Activated CD4-positive, alpha-beta T cell treated with anti-CD3 and anti-CD28 coated beads, Interleukin-2, amount 10 ng/mL, durations not matched to agents 24 days and 14 days (primary cell): ENCODE data around the gene SPATA2L. TPM values are rescaled to one million over a fixed set of nuclear protein-coding genes. Genes with fewer than 3 reads are reported as not detected.
"Not testable (repeated sequence)": the region's sequence is repeated elsewhere in the genome, so short reads cannot be mapped to it uniquely, and the experiment has no call there.

Experiments used
- DNase-seq: peaks from one replicate; pipeline ENCODE4 v3.0.0; 2022
- H3K27ac Mint-ChIP-seq: one replicate; pipeline ENCODE4 v1.8.0; 2022; ENCODE audit warnings: mild to moderate bottlenecking, mixed read lengths
- H3K27me3 Mint-ChIP-seq: one replicate; pipeline ENCODE4 v1.8.0; 2022; ENCODE audit warnings: mixed read lengths
- H3K36me3 Mint-ChIP-seq: one replicate; pipeline ENCODE4 v1.8.0; 2022; ENCODE audit warnings: low read depth, mild to moderate bottlenecking, mixed read lengths
- H3K4me1 Mint-ChIP-seq: one replicate; pipeline ENCODE4 v1.8.0; 2021; ENCODE audit warnings: mixed read lengths
- H3K4me3 Mint-ChIP-seq: one replicate; pipeline ENCODE4 v1.8.0; 2022; ENCODE audit warnings: mild to moderate bottlenecking, moderate library complexity, mixed read lengths
- H3K9me3 Mint-ChIP-seq: one replicate; pipeline ENCODE4 v1.8.0; 2021; ENCODE audit warnings: mixed read lengths
- intact Hi-C: fragments of 100-400 bp; cut with micrococcal nuclease; formaldehyde crosslinking; loops from one replicate; pipeline ENCODE4 v1.15.1; 2023
- total RNA-seq: library from RNA; stranded (reverse); gene quantifications from 2 replicates; pipeline ENCODE4 v1.2.3, GENCODE V29; 2022

The SPATA2L gene
- total RNA-seq, 1 donor from 2014 or later, result 12.8 TPM

DNA sequence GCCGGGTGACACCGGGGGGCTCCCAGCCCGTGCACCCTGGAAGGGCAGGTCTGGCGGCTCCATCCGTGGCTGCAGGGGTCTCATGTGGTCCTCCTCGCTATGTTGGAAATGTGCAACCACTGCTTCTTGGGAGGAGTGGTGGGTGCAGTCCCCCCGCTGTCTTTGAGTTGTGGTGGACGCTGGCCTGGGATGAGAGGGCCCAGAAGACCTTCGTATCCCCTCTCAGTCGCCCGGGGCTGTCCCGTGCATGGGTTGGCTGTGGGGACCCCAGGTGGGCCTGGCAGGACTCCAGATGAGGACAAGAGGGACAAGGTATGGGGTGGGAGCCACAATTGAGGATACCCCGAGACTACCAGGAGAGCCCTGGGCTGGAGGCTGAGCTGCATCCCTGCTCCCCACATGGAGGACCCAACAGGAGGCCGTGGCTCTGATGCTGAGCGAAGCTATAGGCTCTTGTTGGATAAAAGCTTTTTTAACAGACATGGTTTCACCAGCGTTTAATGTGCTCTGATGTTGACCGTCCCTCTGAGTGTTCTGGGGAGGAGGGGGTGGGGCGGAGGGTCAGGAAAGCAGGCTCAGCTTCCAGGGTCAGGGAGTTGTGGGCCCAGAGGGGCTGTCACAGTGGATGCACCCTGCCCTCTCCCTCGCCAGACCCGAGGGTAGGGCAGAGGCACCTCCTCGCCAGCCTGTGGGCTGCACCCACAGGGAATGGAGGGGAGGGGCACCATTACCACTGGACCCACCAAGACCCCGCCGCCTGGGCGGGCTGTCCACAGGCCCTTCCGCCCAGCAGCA, 5.4 kb downstream of the SPATA2L start:
- intact Hi-C loops, result no loop called here
- no peaks in the 10 kb centered on the region for H3K9me3 Mint-ChIP-seq

DNA sequence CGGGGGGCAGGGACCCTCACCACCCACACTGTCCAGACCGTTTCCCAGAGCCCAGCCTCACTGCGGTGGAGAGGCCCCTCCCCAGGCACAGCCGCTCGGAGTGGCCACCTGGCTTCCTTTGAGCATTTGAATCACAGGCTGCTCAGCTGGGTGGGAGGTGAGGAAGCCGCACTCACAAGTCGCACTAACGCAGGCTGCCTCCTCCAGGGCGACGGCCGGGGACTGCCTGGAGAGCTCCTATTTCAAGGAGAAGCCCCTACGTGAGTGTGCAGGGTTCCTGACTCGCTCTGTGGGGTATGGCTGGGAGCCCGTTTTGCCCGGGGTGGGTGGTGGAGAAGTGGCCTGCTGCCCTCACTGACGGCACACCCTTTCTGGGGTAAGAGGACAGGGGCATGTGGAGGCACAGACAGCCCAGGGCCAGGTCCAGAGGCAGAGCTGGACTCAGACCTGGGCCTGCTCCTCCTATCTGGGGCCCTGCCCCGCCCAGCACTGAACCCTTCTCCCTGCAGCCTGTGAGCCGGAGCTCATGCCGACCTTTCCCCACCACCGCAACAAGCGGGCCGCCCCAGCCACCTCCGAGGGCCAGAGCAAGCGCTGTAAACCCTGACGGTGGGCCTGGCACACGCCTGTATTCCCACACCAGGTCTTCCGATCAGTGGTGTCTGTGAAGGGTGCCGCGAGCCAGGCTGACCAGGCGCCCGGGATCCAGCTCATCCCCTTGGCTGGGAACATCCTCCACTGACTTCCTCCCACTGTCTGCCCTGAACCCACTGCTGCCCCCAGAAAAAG, 6.2 kb downstream of the SPATA2L start:
- no peak for DNase-seq
- H3K27me3 Mint-ChIP-seq, result no peaks in the 10 kb centered on the region
- H3K4me1 Mint-ChIP-seq, result peaks cover 9% of the 10 kb centered on the region
- intact Hi-C loops, result no loop called here
- H3K4me3 Mint-ChIP-seq, result no peak overlapping the region
- H3K27ac Mint-ChIP-seq, result no peak overlapping the region
- peaks cover 32% of the 10 kb centered on the region for H3K36me3 Mint-ChIP-seq
- no peaks in the 10 kb centered on the region for H3K9me3 Mint-ChIP-seq

More for the DNA sequence above, 5.4 kb downstream of the SPATA2L start:
- no peak for DNase-seq
- H3K27ac Mint-ChIP-seq, result no peak overlapping the region
- H3K4me1 Mint-ChIP-seq, result peaks cover 9% of the 10 kb centered on the region
- no peak overlapping the region for H3K4me3 Mint-ChIP-seq
- H3K27me3 Mint-ChIP-seq, result no peaks in the 10 kb centered on the region
- peaks cover 27% of the 10 kb centered on the region for H3K36me3 Mint-ChIP-seq

DNA sequence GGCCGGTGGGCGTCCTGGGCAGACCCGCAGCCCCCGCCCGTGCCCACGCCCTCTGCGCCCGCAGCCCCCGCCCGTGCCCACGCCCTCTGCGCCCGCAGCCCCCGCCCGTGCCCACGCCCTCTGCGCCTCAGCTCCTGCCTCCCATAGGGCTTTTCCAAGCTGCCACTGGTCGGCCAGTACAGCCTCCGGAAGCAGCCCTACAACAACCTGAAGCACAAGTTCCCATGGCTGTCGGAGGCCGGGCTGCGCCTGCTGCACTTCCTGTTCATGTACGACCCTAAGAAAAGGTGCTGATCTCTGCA, 6.8 kb downstream of the SPATA2L start:
- DNase-seq, result not testable (repeated sequence)
- peaks cover 34% of the 10 kb centered on the region for H3K36me3 Mint-ChIP-seq

DNA sequence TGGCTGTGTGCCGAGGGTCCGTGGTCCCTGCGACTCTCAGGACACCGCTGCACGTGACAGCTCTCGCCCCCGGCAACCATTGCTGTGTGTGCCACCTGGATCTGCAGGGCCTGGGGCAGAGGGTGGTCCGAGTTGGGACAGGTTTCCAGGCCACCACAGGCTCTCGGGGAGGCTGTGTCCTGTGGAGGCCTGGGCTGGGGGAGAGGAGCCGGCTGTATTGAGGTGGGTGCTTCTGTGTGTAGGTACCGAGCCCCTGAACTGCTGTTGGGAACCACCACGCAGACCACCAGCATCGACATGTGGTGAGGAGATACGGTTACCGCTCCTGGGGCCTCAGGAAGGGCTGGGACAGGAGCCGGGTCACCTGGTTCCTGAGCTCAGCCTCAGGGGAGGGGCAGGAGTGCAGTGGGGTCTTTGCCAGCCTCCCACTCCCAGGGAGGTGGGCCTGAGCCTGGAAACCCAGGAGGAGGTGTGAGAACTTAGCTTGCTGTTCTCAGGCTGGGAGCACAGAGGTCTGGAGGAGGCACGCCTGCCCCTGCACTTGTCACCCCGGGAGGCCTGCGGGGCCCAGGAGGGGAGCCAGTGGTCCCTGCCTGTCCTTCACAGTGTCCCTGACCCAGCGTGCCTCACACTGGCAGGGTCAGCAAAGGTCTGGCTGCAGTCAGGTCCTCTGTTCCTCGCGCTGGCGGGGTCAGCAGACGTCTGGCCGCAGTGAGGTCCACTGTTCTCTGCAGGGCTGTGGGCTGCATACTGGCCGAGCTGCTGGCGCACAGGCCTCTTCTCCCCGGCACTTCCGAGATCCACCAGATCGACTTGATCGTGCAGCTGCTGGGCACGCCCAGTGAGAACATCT, 7.3 kb downstream of the SPATA2L start:
- Mint-ChIP-seq H3K9me3 (no peaks in the 10 kb centered on the region), H3K4me1 (peaks cover 4% of the 10 kb centered on the region), H3K27ac (no peak overlapping the region), H3K36me3 (peaks cover 33% of the 10 kb centered on the region), H3K27me3 (no peaks in the 10 kb centered on the region), H3K4me3 (no peak overlapping the region)
- DNase-seq, result no peak
- intact Hi-C loops, result no loop called here

More for the DNA sequence above, 6.8 kb downstream of the SPATA2L start:
- H3K4me3 Mint-ChIP-seq, H3K27me3 Mint-ChIP-seq, intact Hi-C loops, H3K27ac Mint-ChIP-seq, H3K4me1 Mint-ChIP-seq, H3K9me3 Mint-ChIP-seq: not testable (repeated sequence)

DNA sequence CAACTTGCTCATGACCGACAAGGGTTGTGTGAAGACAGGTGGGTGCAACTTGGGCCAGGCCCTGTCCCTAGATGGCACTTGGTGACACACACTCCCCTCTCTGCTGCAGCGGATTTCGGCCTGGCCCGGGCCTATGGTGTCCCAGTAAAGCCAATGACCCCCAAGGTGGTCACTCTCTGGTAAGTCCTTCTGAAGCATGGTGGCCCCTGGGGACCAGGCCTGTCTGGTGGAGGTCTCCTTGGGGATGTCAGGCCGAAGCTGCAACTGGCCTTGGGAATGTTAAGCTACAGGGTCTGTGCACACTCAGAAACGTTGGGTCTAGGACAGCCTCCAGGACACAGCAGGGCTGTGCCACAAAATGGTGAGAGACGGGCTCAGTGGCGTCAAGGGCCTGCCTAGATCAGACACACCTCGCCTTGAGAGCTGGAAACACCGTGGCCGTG, 8.2 kb downstream of the SPATA2L start:
- intact Hi-C loops, result no loop called here
- Mint-ChIP-seq H3K4me1 (peaks cover 2% of the 10 kb centered on the region), H3K4me3 (no peak overlapping the region)

DNA sequence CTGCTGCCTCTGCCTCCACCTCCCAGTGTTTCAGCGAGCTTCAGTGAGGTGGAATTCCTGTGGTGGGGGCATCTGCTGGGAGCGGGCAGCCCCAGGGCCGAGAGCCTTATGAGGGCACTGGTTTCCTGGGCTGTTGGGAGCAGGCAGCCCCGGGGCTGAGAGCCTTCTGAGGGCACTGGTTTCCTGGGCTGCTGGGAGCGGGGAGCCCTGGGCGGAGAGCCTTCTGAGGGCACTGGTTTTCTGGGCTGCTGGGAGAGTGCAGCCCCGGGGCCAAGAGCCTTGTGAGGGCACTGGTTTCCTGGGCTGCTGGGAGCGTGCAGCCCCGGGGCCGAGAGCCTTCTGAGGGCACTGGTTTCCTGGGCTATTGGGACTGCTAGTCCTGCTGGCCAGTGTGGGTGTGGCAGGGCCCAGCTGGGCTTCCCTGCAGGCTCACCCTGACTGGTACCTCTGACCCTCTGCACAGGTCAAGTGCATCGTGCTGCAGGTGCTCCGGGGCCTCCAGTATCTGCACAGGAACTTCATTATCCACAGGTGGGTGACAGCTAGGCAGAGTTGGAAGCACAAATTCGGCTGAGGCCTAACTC, 9.4 kb downstream of the SPATA2L start:
- H3K9me3 Mint-ChIP-seq, result no peaks in the 10 kb centered on the region
- DNase-seq, result no peak
- intact Hi-C loops, result no loop called here
- no peak overlapping the region for H3K27ac Mint-ChIP-seq
- H3K27me3 Mint-ChIP-seq, result no peaks in the 10 kb centered on the region
- H3K4me3 Mint-ChIP-seq, result no peak overlapping the region
- peaks cover 8% of the 10 kb centered on the region for H3K4me1 Mint-ChIP-seq
- peaks cover 34% of the 10 kb centered on the region for H3K36me3 Mint-ChIP-seq

More for the DNA sequence above, 8.2 kb downstream of the SPATA2L start:
- no peaks in the 10 kb centered on the region for H3K9me3 Mint-ChIP-seq
- no peaks in the 10 kb centered on the region for H3K27me3 Mint-ChIP-seq
- H3K27ac Mint-ChIP-seq, result no peak overlapping the region
- DNase-seq, result no peak
- H3K36me3 Mint-ChIP-seq, result peaks cover 31% of the 10 kb centered on the region

DNA sequence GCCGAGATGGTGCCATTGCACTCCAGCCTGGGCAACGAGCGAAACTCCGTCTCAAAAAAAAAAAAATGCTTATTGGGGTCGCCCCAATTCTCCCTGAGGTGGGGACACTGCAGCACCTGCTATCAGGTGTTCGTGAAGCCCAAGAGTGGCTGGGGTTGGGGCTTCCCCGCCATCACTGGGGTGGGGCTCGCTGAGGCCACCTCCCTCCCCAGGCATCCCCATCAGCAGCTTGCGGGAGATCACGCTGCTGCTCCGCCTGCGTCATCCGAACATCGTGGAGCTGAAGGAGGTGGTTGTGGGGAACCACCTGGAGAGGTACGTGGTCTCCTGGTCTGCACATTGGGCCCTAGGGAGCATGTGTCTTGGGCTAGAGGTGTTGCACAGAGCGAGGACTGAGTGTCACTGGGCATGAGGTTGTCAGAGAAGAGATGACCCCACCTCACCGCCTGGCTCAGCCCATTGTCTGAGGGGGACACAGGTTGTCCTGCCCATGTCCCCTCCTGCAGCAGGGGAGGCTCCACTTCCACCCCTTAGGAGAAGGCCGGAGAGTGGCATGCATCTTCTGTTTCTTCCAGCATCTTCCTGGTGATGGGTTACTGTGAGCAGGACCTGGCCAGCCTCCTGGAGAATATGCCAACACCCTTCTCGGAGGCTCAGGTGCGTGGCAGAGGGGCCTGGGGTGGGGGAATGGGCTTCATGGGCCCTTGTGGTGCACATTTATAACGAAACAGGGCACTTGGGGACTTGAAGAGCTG, 10.1 kb downstream of the SPATA2L start:
- peaks cover 10% of the 10 kb centered on the region for H3K4me1 Mint-ChIP-seq
- peaks cover 36% of the 10 kb centered on the region for H3K36me3 Mint-ChIP-seq
- no peaks in the 10 kb centered on the region for H3K27me3 Mint-ChIP-seq
- H3K9me3 Mint-ChIP-seq, result no peaks in the 10 kb centered on the region
- DNase-seq, result no peak
- intact Hi-C loops, result no loop called here
- H3K27ac Mint-ChIP-seq, result no peak overlapping the region
- H3K4me3 Mint-ChIP-seq, result no peak overlapping the region

DNA sequence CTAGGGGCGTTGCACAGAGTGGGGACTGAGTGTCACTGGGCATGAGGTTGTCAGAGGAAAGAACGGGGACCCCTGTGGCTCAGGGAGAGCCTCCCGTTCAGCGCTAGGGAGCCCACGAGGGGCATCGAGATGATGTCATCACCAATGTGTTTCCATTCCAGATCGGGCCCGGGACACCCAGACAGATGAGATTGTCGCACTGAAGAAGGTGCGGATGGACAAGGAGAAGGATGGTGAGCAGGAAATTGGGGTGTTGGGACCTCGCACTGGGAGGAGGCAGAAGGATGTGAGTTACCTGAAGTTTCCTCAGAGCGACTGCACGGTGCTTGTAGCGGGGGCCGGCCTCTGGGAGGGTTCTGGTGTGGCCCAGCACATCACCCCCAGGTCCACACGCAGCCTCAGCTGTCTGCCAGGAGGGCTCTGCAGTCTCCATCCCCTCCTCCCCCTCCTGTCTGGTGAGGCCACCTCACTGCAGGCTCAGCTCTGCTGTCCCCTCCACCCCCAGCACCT, 11.1 kb downstream of the SPATA2L start:
- no peak for DNase-seq
- H3K9me3 Mint-ChIP-seq, result no peaks in the 10 kb centered on the region

DNA sequence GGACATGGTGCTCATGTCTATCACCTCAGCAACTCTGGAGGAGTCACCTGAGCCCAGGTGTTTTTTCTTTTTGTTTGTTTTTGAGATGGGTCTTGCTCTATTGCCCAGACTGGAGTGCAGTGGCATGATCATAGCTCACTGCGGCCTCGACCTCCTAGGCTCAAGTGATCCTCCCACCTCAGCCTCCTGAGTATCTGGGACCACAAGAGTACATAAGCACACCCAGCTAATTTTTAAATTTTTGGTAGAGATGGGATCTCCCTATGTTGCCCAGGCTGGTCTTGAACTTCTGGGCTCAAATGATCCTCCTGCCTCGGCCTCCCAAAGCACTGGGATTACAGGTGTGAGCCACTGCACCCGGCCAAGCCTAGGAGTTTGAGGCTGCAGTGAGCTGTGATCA, 11.9 kb downstream of the SPATA2L start:
- peaks cover 39% of the 10 kb centered on the region for H3K36me3 Mint-ChIP-seq
- H3K4me3 Mint-ChIP-seq, intact Hi-C loops, DNase-seq, H3K27me3 Mint-ChIP-seq, H3K27ac Mint-ChIP-seq, H3K9me3 Mint-ChIP-seq: not testable (repeated sequence)
- H3K4me1 Mint-ChIP-seq, result peaks cover 11% of the 10 kb centered on the region

More for the DNA sequence above, 11.1 kb downstream of the SPATA2L start:
- H3K27ac Mint-ChIP-seq, result no peak overlapping the region
- no peaks in the 10 kb centered on the region for H3K27me3 Mint-ChIP-seq
- peaks cover 11% of the 10 kb centered on the region for H3K4me1 Mint-ChIP-seq
- intact Hi-C loops, result no loop called here
- peaks cover 40% of the 10 kb centered on the region for H3K36me3 Mint-ChIP-seq
- no peak overlapping the region for H3K4me3 Mint-ChIP-seq

DNA sequence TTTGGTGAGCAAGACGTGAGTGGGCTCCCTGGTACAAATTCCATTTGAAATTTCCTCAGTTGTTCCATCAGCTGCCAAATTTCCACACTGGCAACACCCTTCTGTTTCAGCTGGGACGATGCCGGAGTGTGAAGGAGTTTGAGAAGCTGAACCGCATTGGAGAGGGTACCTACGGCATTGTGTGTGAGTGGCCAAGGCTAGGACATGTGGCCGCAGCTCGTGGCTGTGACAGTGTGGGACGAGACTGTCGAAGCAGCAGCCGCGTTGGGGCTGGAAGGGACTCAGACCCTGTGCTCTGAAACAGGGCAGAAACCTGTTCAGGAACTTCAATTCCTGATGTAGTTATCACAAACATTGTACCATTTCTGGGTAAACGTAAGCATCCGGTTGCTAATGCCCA, 12.4 kb downstream of the SPATA2L start:
- intact Hi-C loops, result no loop called here
- DNase-seq, result no peak
- H3K27me3 Mint-ChIP-seq, result no peaks in the 10 kb centered on the region
- no peak overlapping the region for H3K27ac Mint-ChIP-seq
- no peak overlapping the region for H3K4me3 Mint-ChIP-seq
- peaks cover 40% of the 10 kb centered on the region for H3K36me3 Mint-ChIP-seq
- peaks cover 11% of the 10 kb centered on the region for H3K4me1 Mint-ChIP-seq
- no peaks in the 10 kb centered on the region for H3K9me3 Mint-ChIP-seq

DNA sequence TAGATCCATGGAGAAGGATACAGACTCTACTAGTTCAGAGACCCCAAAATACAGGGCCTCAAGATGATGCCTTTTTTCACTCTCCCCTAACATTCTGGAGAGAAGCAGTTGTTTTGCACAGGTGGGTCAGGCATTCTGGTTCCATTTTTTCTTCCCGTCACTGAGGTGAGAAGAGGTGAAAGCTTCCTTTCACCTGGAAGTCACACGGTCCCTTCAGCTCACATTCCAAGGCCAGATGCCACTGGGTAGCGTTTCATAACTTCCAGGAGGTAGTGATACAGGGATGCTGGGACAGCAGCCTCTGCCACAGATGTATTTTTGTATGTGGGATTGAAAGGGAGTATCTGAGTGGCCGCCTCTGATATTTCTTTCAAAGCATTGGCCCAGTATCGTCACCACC, 13.1 kb downstream of the SPATA2L start:
- Mint-ChIP-seq H3K4me3 (peak overlapping the region; percentile 95), H3K4me1 (peaks cover 11% of the 10 kb centered on the region), H3K27ac (no peak overlapping the region), H3K27me3 (no peaks in the 10 kb centered on the region), H3K9me3 (no peaks in the 10 kb centered on the region), H3K36me3 (peaks cover 36% of the 10 kb centered on the region)
- intact Hi-C loops, result no loop called here
- DNase-seq, result no peak

DNA sequence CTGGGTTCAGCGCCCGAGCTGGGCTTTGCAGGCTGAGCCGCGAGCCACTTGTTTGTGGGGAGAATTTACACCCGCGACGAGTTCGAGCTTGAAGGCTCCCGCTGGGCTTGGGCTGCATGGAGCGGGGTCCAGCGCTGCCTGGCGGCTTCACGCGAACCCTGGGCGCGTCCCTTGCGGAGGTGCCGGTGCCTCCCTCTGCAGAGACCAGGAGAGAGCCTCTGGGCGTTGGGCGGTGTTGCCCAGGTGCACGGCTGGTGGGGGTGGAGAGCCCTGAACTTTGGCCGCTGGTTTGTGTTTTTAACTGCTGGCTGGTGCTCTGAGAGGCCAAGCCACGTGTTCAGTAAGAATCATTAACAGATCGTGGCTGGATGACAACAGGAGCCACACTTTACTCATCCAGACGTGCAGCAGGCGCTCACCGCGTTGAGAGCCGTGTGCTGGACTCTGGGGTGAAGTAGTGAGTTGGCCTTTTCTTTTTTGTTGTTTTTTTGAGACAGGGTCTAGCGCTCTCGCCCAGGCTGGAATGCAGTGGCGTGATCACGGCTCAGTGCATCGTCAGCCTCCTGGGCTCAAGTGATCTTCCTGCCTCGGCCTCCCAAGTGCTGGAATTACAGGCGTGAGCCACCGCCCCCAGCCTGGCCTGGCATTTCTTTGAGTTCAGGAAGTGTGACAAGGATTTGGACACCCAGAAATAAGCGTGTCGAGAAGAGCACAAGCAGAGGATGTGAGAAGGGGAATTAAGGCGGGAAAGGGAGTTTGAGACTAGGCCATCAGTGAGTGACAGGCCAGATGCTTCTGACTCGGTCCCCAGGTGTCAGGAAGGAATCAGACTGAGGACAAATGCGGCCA, 14.2 kb downstream of the SPATA2L start:
- Mint-ChIP-seq H3K27me3 (no peaks in the 10 kb centered on the region), H3K4me3 (peak overlapping the region; percentile 95), H3K4me1 (peaks cover 11% of the 10 kb centered on the region), H3K9me3 (no peaks in the 10 kb centered on the region), H3K27ac (peak overlapping the region; percentile 83), H3K36me3 (peaks cover 33% of the 10 kb centered on the region)
- intact Hi-C loops, result no loop called here
- peak; percentile 56 for DNase-seq
